ENCODE data around the gene MYLK2.

GRCh38 chr20:31813611-31814010 lies 5.5 kb upstream of the MYLK2 start:
- TF ChIP-seq GATA2 (IDR thresholded peaks at IDR 0.05; ENCODE audit: low read depth, low read length) (no peak), GATA3 (IDR thresholded peaks at IDR 0.05; ENCODE audit: low read depth, low read length) (no peak)

Data from SH-SY5Y (cell line).